Activated CD4-positive, alpha-beta memory T cell treated with anti-CD3 and anti-CD28 coated beads for 36 hours (primary cell): ENCODE measurements around the gene CBFA2T2. TPM values are rescaled to one million over a fixed set of nuclear protein-coding genes. Genes with fewer than 3 reads are reported as not detected.
"Not testable (repeated sequence)": the region's sequence is repeated elsewhere in the genome, so short reads cannot be mapped to it uniquely, and the experiment has no call there.

Source experiments
- CTCF ChIA-PET: fragments of 350-600 bp; sonication (Branson Sonifier 250); formaldehyde crosslinking; loops from one replicate; lab custom pipeline; 2021; ENCODE audit warnings: antibody characterized with exemption, inconsistent platforms; lab: Charles Lee
- POLR2A ChIA-PET: fragments of 350-600 bp; sonication (Branson Sonifier 250); formaldehyde crosslinking; loops from one replicate; lab custom pipeline; 2021; ENCODE audit warnings: antibody characterized with exemption; lab: Charles Lee
- DNase-seq: peaks from one replicate; pipeline ENCODE4 v3.0.0-alpha.2; 2020
- H3K27ac Mint-ChIP-seq: one replicate; pipeline ENCODE4 v1.8.0; 2021; ENCODE audit warnings: mixed read lengths
- H3K27me3 Mint-ChIP-seq: one replicate; pipeline ENCODE4 v1.8.0; 2021; ENCODE audit warnings: mixed read lengths
- H3K36me3 Mint-ChIP-seq: one replicate; pipeline ENCODE4 v1.8.0; 2021; ENCODE audit warnings: mixed read lengths
- H3K4me1 Mint-ChIP-seq: one replicate; pipeline ENCODE4 v1.8.0; 2021; ENCODE audit warnings: low read depth, mixed read lengths
- H3K4me3 Mint-ChIP-seq: one replicate; pipeline ENCODE4 v1.8.0; 2021; ENCODE audit warnings: mild to moderate bottlenecking, mixed read lengths
- H3K9me3 Mint-ChIP-seq: one replicate; pipeline ENCODE4 v1.8.0; 2021; ENCODE audit warnings: mixed read lengths
- intact Hi-C: fragments of 100-400 bp; cut with micrococcal nuclease; formaldehyde crosslinking; loops from one replicate; pipeline ENCODE4 v1.15.1; 2023
- total RNA-seq, 2 experiments: library from RNA; stranded (reverse); gene quantifications; one replicate each; pipeline ENCODE4 v1.2.3, GENCODE V29; 2021

The CBFA2T2 gene
- total RNA-seq, result 10 to 100 TPM; 10.9 to 12.9 TPM

DNA sequence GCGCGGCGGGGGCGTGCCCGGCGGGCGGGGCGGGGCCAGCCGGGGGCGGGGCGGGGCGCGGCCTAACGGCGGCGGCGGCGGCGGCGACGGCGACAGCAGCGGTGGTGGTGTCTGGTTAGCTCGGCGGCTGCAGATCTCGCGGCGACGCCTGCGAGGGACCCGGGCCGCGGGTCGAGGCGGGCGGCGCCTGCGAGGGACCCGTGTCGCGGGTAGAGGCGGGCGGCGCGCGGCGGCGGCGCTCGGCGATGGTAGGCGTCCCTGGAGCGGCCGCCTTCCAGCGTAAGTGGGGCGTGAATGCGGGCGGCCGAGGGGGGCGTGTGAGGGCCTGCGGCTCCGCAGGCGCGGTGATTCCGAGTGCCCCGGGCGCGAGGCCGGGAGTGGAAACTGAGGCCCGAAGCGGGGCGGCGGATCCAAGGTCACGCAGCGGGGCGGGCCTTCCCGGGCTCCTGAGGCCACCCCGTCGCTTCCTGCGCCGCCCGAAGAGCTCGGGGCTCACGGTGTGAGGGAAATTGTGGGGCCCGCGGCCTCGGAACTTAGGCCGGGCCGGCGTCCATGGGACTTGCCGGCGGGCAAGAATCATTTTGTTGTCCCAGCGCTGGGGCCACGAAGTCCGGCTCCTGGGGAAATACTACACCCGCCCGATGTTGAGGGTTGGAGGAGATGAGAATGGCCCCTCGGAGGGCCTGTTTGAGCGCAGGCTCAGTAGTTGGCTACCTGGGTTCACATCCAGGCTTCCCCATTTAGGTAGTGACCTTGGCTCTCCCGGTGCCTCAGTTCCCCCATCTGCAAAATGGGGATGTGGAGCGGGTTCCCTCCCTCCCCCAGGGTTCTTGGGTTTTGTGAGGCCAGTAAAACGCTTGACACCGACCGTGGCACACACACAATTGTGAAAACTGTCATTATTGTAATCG is at the start of gene CBFA2T2:
Gene CBFA2T2, plus strand, starts transcription at position 74 of the 911 bp plus-strand sequence. Its CDS starts 172 bp downstream, at position 246.
- CTCF ChIA-PET, result interaction anchor here (0.7 to 3.1 kb wide), 4 partner anchors 162 to 242 kb away, joined by 3 to 37 read pairs (median 5); partner anchors contain the start of genes ACTL10, C20orf144 and ZNF341
- intact Hi-C loops, result loop anchor here (1.0 to 5.0 kb wide), 2 partner anchors 47 to 502 kb away; partner anchors contain the start of genes RALY and SNTA1
- Mint-ChIP-seq H3K4me1 (peaks cover 12% of the 10 kb centered on the region), H3K27me3 (no peaks in the 10 kb centered on the region), H3K9me3 (no peaks in the 10 kb centered on the region), H3K36me3 (no peaks in the 10 kb centered on the region), H3K27ac (peak within 1 kb of the TSS; percentile 77), H3K4me3 (peak within 1 kb of the TSS; percentile 83)
- POLR2A ChIA-PET, result interaction anchor here (0.7 to 2.5 kb wide), 14 partner anchors 8 to 622 kb away, joined by 3 to 20 read pairs (median 4); partner anchors contain the start of genes ACTL10, EIF2S2, PXMP4 and SNTA1
- DNase-seq, result no peak

DNA sequence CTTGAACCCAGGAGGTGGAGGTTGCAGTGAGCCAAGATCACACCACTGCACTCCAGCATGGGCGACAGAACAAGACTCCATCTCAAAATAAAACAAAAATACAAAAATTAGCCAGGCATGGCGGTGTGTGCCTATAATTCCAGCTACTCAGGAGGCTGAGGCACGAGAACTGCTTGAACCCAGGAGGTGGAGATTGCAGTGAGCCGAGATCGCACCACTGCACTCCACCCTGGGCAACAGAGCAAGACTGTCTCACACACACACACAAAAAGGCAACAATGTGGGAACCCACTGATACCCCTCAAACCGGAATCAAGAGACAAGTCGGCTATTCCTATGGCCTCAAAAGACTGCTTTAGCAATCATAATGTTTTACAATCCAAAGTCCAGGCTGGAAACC is 49.3 kb upstream of the CBFA2T2 start:
- DNase-seq, CTCF ChIA-PET, H3K4me3 Mint-ChIP-seq, H3K27me3 Mint-ChIP-seq, H3K9me3 Mint-ChIP-seq, POLR2A ChIA-PET, H3K27ac Mint-ChIP-seq, H3K36me3 Mint-ChIP-seq: not testable (repeated sequence)
- H3K4me1 Mint-ChIP-seq, result peaks cover 17% of the 10 kb centered on the region
- intact Hi-C loops, result loop anchor here (5.0 kb wide), 2 partner anchors 227 to 292 kb away; partner anchors contain the start of genes ACTL10 and ZNF341

DNA sequence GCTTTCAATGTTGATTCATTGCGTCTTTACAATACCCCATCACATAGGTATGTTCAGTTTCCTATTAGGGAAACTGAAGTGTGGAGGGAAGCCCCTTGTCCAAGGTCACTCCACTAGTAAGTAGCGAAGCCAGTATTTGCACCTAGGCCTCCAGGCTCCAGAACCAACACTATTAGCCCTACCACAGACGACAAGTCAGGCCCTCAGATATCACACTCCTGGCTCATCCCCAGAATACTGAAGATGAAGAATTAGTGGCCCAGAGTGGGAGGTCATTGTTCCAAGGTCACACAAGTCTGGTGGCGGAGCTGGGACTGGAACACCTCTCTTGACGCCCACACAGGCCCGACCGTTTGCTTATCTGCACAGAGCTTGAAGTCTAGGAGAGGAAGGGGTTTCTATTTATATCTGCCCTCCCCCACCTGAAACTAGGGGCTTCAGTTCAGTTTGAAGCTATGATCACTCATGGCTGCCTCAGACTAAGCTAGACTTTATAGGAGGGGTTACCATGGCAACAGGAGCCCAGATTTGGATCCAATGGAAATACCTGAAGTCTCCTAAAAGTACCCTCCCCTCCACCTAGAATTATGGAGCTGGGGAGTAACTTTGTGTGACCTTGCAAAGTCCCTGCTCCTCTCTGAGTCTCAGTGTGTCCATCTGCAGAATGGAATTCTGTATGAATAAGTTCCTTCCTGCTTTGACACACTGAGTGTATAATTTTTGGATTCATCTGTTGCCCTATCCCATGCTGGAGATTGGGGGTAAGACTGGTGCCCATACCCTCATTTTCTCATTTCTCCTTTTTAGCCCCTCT is 48.5 kb upstream of the CBFA2T2 start:
- Mint-ChIP-seq H3K36me3 (no peaks in the 10 kb centered on the region), H3K27ac (no peak overlapping the region), H3K27me3 (no peaks in the 10 kb centered on the region), H3K9me3 (no peaks in the 10 kb centered on the region), H3K4me3 (no peak overlapping the region), H3K4me1 (peaks cover 17% of the 10 kb centered on the region)
- POLR2A ChIA-PET, result interaction anchor here (0.5 kb wide), 1 partner anchor 50 kb away, joined by 3 read pairs; no protein-coding TSS in a partner anchor
- CTCF ChIA-PET, result no interaction called here
- intact Hi-C loops, result loop anchor here (5.0 kb wide), 2 partner anchors 226 to 291 kb away; partner anchors contain the start of genes ACTL10 and ZNF341
- no peak for DNase-seq

DNA sequence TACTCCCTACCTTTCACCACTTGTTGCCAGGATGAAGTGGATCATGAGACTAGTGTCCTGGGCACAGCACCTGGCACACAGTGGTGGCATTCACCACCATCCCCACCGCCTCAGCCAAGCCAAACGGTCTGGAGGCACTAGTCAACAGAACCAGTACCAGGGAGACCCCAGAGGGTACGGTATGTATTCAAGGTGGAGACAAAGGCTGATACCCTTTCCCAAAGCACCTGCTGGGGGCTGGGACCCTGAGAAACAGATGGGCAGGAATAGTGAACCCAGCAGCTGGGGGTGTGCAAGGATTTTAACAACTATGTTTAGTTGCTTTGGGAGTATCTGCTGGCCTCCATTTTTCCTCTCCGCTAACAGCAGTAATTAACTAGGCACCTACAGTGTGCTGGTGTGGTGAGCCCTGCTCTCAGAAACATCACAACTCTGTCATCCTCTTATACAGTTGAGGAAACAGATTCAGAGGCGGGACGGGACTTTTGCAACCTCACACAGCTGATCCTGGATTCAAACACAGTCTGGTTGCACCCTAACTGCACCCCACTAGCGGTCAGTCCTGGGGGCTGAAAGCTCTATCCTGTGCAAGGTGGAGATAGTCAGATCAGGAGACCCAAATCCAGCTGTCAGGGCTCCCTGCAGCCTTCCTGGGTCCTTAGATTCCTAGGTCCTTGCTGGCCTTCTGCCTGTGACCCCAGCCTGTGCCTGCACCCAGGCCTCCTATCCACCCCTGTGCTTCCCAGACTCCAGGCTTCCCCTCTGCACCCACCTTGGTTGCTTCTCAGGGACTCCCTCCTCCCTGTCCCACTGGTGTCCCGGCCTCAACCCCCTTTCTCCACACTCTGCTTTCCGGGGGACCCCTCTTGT is 47.5 kb upstream of the CBFA2T2 start:
- ChIA-PET CTCF (interaction anchor here (1.2 to 2.9 kb wide), 4 partner anchors 15 to 237 kb away, joined by 3 to 17 read pairs (median 3); partner anchors contain the start of gene ACTL10), POLR2A (interaction anchor here (0.8 to 2.5 kb wide), 2 partner anchors 48 to 224 kb away, joined by 3 to 9 read pairs; partner anchors contain the start of genes ACTL10 and CBFA2T2)
- H3K27ac Mint-ChIP-seq, result no peak overlapping the region
- intact Hi-C loops, result loop anchor here (1.0 to 5.0 kb wide), 4 partner anchors 41 to 290 kb away; partner anchors contain the start of genes ACTL10, CBFA2T2, CDK5RAP1 and ZNF341
- H3K4me3 Mint-ChIP-seq, result peak overlapping the region; percentile 69
- no peaks in the 10 kb centered on the region for H3K27me3 Mint-ChIP-seq
- H3K9me3 Mint-ChIP-seq, result no peaks in the 10 kb centered on the region
- H3K4me1 Mint-ChIP-seq, result peaks cover 17% of the 10 kb centered on the region
- no peaks in the 10 kb centered on the region for H3K36me3 Mint-ChIP-seq
- DNase-seq, result no peak

- DNase-seq, result no peak
- Mint-ChIP-seq H3K4me3 (peak overlapping the region; percentile 69), H3K4me1 (peaks cover 17% of the 10 kb centered on the region), H3K36me3 (no peaks in the 10 kb centered on the region), H3K27me3 (no peaks in the 10 kb centered on the region), H3K27ac (no peak overlapping the region), H3K9me3 (no peaks in the 10 kb centered on the region)
- POLR2A ChIA-PET, result interaction anchor here (0.8 to 2.5 kb wide), 4 partner anchors 42 to 223 kb away, joined by 3 to 9 read pairs (median 6); partner anchors contain the start of genes ACTL10, CBFA2T2 and CDK5RAP1
- CTCF ChIA-PET, result interaction anchor here (1.0 to 2.9 kb wide), 6 partner anchors 14 to 289 kb away, joined by 3 to 17 read pairs (median 3); partner anchors contain the start of genes ACTL10 and ZNF341
- intact Hi-C loops, result loop anchor here (1.0 to 5.0 kb wide), 4 partner anchors 42 to 289 kb away; partner anchors contain the start of genes ACTL10, CBFA2T2, CDK5RAP1 and ZNF341
Observed at GRCh38 chr20:33443006-33443511, 46.8 kb upstream of the CBFA2T2 start.

- H3K9me3 Mint-ChIP-seq, result no peaks in the 10 kb centered on the region
- ChIA-PET CTCF (interaction anchor here (1.0 to 2.9 kb wide), 7 partner anchors 14 to 288 kb away, joined by 3 to 17 read pairs (median 3); partner anchors contain the start of genes ACTL10 and ZNF341), POLR2A (interaction anchor here (0.8 to 2.5 kb wide), 4 partner anchors 42 to 368 kb away, joined by 3 to 9 read pairs (median 6); partner anchors contain the start of genes ACTL10, CBFA2T2, CDK5RAP1 and CHMP4B)
- peaks cover 17% of the 10 kb centered on the region for H3K4me1 Mint-ChIP-seq
- H3K27me3 Mint-ChIP-seq, result no peaks in the 10 kb centered on the region
- intact Hi-C loops, result loop anchor here (1.0 to 5.0 kb wide), 5 partner anchors 42 to 289 kb away; partner anchors contain the start of genes ACTL10, CBFA2T2, CDK5RAP1 and ZNF341
- no peaks in the 10 kb centered on the region for H3K36me3 Mint-ChIP-seq
- peak within 1 kb of the TSS; percentile 81 for H3K27ac Mint-ChIP-seq
- peak within 1 kb of the TSS; percentile 84 for H3K4me3 Mint-ChIP-seq
- peak; percentile 94 for DNase-seq
Observed at GRCh38 chr20:33443512-33444239, 46.2 kb upstream of the CBFA2T2 start, which contains the start of gene SNTA1. SNTA1 (minus strand) TSS chr20:33443763; CDS start chr20:33443620, 143 bp downstream.

GRCh38 chr20:33444797-33445560 is 44.9 kb upstream of the CBFA2T2 start:
- H3K27me3 Mint-ChIP-seq, result no peaks in the 10 kb centered on the region
- intact Hi-C loops, result loop anchor here (1.0 to 5.0 kb wide), 3 partner anchors 76 to 287 kb away; partner anchors contain the start of genes ACTL10 and ZNF341
- H3K9me3 Mint-ChIP-seq, result no peaks in the 10 kb centered on the region
- H3K4me1 Mint-ChIP-seq, result peaks cover 17% of the 10 kb centered on the region
- peak overlapping the region; percentile 84 for H3K4me3 Mint-ChIP-seq
- CTCF ChIA-PET, result interaction anchor here (0.6 to 2.9 kb wide), 7 partner anchors 13 to 222 kb away, joined by 3 to 17 read pairs (median 3); partner anchors contain the start of gene ACTL10
- POLR2A ChIA-PET, result interaction anchor here (0.8 to 1.6 kb wide), 3 partner anchors 45 to 219 kb away, joined by 3 to 7 read pairs (median 3); partner anchors contain the start of gene CBFA2T2
- DNase-seq, result peak; percentile 65
- H3K36me3 Mint-ChIP-seq, result no peaks in the 10 kb centered on the region
- peak overlapping the region; percentile 81 for H3K27ac Mint-ChIP-seq

DNA sequence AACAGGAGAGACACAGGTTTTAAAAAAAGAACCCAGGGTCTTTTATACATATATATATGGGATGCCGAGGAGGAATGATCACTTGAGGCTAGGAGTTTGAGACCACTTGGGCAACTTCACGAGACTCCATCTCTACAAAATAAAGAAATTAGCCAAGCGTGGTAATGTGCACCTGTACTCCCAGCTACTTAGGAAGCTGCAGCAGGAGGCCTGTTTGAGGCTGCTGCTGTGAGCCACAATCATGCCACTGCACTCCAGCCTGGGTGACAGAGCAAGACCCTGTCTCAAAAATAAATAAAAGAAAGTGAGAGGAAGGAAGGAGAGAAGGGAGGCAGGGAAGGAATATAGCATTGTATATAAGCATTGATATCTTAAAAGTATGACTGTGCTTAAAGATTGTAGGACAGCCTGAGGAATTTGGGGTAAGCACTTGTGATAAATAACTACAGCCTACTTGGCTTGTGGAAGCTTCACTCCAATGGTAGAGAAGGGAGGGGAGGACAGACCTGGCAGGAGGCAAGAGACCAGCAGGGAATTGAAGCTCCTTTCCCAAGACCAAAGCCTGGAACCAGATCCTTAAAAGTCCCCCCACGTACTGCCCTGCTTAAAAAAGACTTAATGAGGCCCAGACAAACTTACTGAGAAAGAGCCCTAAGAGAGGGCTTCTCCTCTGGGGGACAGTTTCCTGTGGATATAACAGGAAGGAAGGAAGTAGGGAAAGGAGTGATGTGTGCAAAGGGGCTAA is 43.8 kb upstream of the CBFA2T2 start:
- no peak for DNase-seq
- H3K27ac Mint-ChIP-seq, result no peak overlapping the region
- H3K4me1 Mint-ChIP-seq, result peaks cover 17% of the 10 kb centered on the region
- intact Hi-C loops, result no loop called here
- ChIA-PET POLR2A (interaction anchor here (1.0 kb wide), 1 partner anchor 218 kb away, joined by 3 read pairs; no protein-coding TSS in a partner anchor), CTCF (interaction anchor here (0.7 to 1.5 kb wide), 2 partner anchors 46 to 69 kb away, joined by 3 to 10 read pairs; no protein-coding TSS in a partner anchor)
- no peaks in the 10 kb centered on the region for H3K9me3 Mint-ChIP-seq
- no peak overlapping the region for H3K4me3 Mint-ChIP-seq
- H3K36me3 Mint-ChIP-seq, result no peaks in the 10 kb centered on the region
- no peaks in the 10 kb centered on the region for H3K27me3 Mint-ChIP-seq
